HepG2 (cell line): ENCODE data around the gene IFIT1. TPM values are rescaled to one million over a fixed set of nuclear protein-coding genes. Genes with fewer than 3 reads are reported as not detected.

Source experiments
- BCLAF1 ChIP-seq: fragments of 450-650 bp; IDR thresholded peaks from 2 replicates; pipeline ENCODE4 v1.6.1; 2017; ENCODE audit warnings: mild to moderate bottlenecking
- CEBPB ChIP-seq: IDR thresholded peaks from 2 replicates; pipeline ENCODE4 v1.6.1; 2011; ENCODE audit warnings: low read depth, low read length, improper control_type of control experiment, borderline replicate concordance
- DMAP1 ChIP-seq: IDR thresholded peaks from 2 replicates; pipeline ENCODE4 v1.6.1; 2016
- E2F1 ChIP-seq: sonication (generic); formaldehyde crosslinking; IDR thresholded peaks from 2 replicates; pipeline ENCODE4 v1.5.0; 2020; ENCODE audit warnings: missing genetic modification reagents
- ELF4 ChIP-seq: sonication (generic); formaldehyde crosslinking; IDR thresholded peaks from 2 replicates; pipeline ENCODE4 v1.5.0; 2020; ENCODE audit warnings: missing genetic modification reagents, mild to moderate bottlenecking, moderate library complexity, borderline replicate concordance
- IKZF4 ChIP-seq: sonication (generic); formaldehyde crosslinking; IDR thresholded peaks from 2 replicates; pipeline ENCODE4 v1.5.1; 2020; ENCODE audit warnings: borderline replicate concordance, mild to moderate bottlenecking, low read depth, missing genetic modification reagents; ENCODE audit errors: not compliant biosample characterization
- KLF9 ChIP-seq: IDR thresholded peaks from 2 replicates; pipeline ENCODE4 v1.6.1; 2016; ENCODE audit warnings: low read depth
- NBN ChIP-seq: fragments of 450-650 bp; conservative IDR thresholded peaks from 2 replicates; pipeline ENCODE4 v1.6.1; 2017
- PAX8 ChIP-seq: sonication (generic); formaldehyde crosslinking; IDR thresholded peaks from 2 replicates; pipeline ENCODE4 v1.8.0; 2022; ENCODE audit warnings: mild to moderate bottlenecking, missing genetic modification reagents, borderline replicate concordance
- SIX1 ChIP-seq: sonication (generic); formaldehyde crosslinking; IDR thresholded peaks from 2 replicates; pipeline ENCODE4 v1.4.0; 2020; ENCODE audit warnings: missing genetic modification reagents, borderline replicate concordance
- TGIF2 ChIP-seq: IDR thresholded peaks from 2 replicates; pipeline ENCODE4 v1.6.1; 2016; ENCODE audit warnings: control low read depth, missing compliant biosample characterization
- THRA ChIP-seq: sonication (generic); formaldehyde crosslinking; IDR thresholded peaks from 2 replicates; pipeline ENCODE4 v1.4.0; 2020; ENCODE audit warnings: missing genetic modification reagents, borderline replicate concordance
- YY1 ChIP-seq: IDR thresholded peaks from 2 replicates; pipeline ENCODE4 v1.6.1; 2011; ENCODE audit warnings: low read length, low read depth, moderate library complexity, mild to moderate bottlenecking; ENCODE audit not compliant: insufficient read depth, insufficient replicate concordance
- ZBTB39 ChIP-seq: sonication (generic); formaldehyde crosslinking; IDR thresholded peaks from 2 replicates; pipeline ENCODE4 v1.5.0; 2020; ENCODE audit warnings: missing genetic modification reagents
- ZFP36L2 ChIP-seq: sonication (generic); formaldehyde crosslinking; IDR thresholded peaks from 2 replicates; pipeline ENCODE4 v1.4.0; 2020; ENCODE audit warnings: missing genetic modification reagents
- ZFP91 ChIP-seq: sonication (generic); formaldehyde crosslinking; IDR thresholded peaks from 2 replicates; pipeline ENCODE4 v1.9.0; 2022; ENCODE audit warnings: missing genetic modification reagents, mild to moderate bottlenecking, borderline replicate concordance
- ZFX ChIP-seq: sonication (generic); formaldehyde crosslinking; IDR thresholded peaks from 2 replicates; pipeline ENCODE4 v1.4.0; 2020; ENCODE audit warnings: mild to moderate bottlenecking, low read depth, missing genetic modification reagents, moderate library complexity
- ZNF337 ChIP-seq: sonication (generic); formaldehyde crosslinking; IDR thresholded peaks from 2 replicates; pipeline ENCODE4 v1.5.1; 2020; ENCODE audit warnings: missing genetic modification reagents, low read depth, mild to moderate bottlenecking, borderline replicate concordance
- ZNF589 ChIP-seq: sonication (generic); formaldehyde crosslinking; conservative IDR thresholded peaks from 2 replicates; pipeline ENCODE4 v1.8.0; 2022; ENCODE audit warnings: mild to moderate bottlenecking, moderate library complexity, missing genetic modification reagents
- ZNF615 ChIP-seq: sonication (generic); formaldehyde crosslinking; IDR thresholded peaks from 2 replicates; pipeline ENCODE4 v1.5.0; 2020; ENCODE audit warnings: mild to moderate bottlenecking, missing genetic modification reagents, borderline replicate concordance
- polyA plus RNA-seq, 8 experiments: library from polyadenylated mRNA; depleted of rRNA in 3 of 8; stranded (reverse) in 7 of 8; unstranded in 1 of 8; fragments of >200 nt; fragmentation: Illumina TruSeq in 4 of 8; extraction: Trizol in 4 of 8; gene quantifications; 2 replicates each; pipeline versions ENCODE4 v1.2.1 to v1.2.3, GENCODE V29; 2011 to 2016; ENCODE audit warnings: low read depth in 4 of 8, missing spikeins in 1 of 8, mixed read lengths in 1 of 8; ENCODE audit not compliant: insufficient read depth in 1 of 8
- total RNA-seq, 5 experiments: library from RNA; depleted of rRNA; stranded (reverse); fragments of >200 nt; fragmentation: Illumina TruSeq; extraction: Trizol; gene quantifications; 2 replicates each; pipeline ENCODE4 v1.2.3, GENCODE V29; 2016; ENCODE audit warnings: low read depth in 1 of 5

The IFIT1 gene
- total and polyA plus RNA-seq, 2 of the 13 experiments (the other 11 are each of a cell fraction or from before 2014, with no cell fraction given): 1.5 to 5.5 TPM

GRCh38 chr10:89414146-89414878 is 21.9 kb downstream of the IFIT1 start, which contains the start of gene IFIT5 (continued):
- TF ChIP-seq THRA: peak; percentile 29; the same call in 1 of the 2 replicates
- TF ChIP-seq ELF4 (CRISPR knock-in tag): 0 out of 2 replicates have a peak, but pooled peaks have one; percentile 36
- TF ChIP-seq ZFX: peak; percentile 88
- 0 out of 2 replicates have a peak, but pooled peaks have one; percentile 23 for TF ChIP-seq PAX8
- TF ChIP-seq BCLAF1: no peak
- no peak for TF ChIP-seq ZNF589 (CRISPR knock-in tag)
- no peak for TF ChIP-seq ZBTB39 (CRISPR knock-in tag)
- no peak for TF ChIP-seq CEBPB
- TF ChIP-seq KLF9 (CRISPR knock-in tag): no peak
- TF ChIP-seq TGIF2 (CRISPR knock-in tag): 0 out of 2 replicates have a peak, but pooled peaks have one; percentile 37
- TF ChIP-seq ZFP36L2: no peak
- TF ChIP-seq SIX1 (CRISPR knock-in tag): no peak
- no peak for TF ChIP-seq ZNF615 (CRISPR knock-in tag)
- peak; percentile 58; the same call in 1 of the 2 replicates for TF ChIP-seq ZNF337 (CRISPR knock-in tag)
- TF ChIP-seq E2F1 (CRISPR knock-in tag): no peak
- peak; percentile 24 for TF ChIP-seq YY1
- TF ChIP-seq DMAP1 (CRISPR knock-in tag): peak; percentile 63; the same call in 1 of the 2 replicates
- TF ChIP-seq NBN: no peak
- peak; percentile 19 for TF ChIP-seq IKZF4 (CRISPR knock-in tag)
- TF ChIP-seq ZFP91 (CRISPR knock-in tag): peak; percentile 73; the same call in 1 of the 2 replicates
